H9 (cell line): Measurements from ENCODE around the gene LENG1. TPM values are rescaled to one million over a fixed set of nuclear protein-coding genes. Genes with fewer than 3 reads are reported as not detected.

ENCODE experiments used
- DNase-seq: peaks from one replicate; pipeline ENCODE4 v3.0.0-alpha.2; 2017
- H2AFZ ChIP-seq: one replicate; pipeline ENCODE4 v1.6.1; 2013; ENCODE audit warnings: mild to moderate bottlenecking, low read length, control low read depth, moderate library complexity
- H2AK5ac ChIP-seq: 2 replicates; pipeline ENCODE4 v1.6.1; 2013; ENCODE audit warnings: low read length, control low read depth, mixed read lengths; ENCODE audit not compliant: insufficient read length
- H2BK120ac ChIP-seq: one replicate; pipeline ENCODE4 v1.6.1; 2013; ENCODE audit warnings: low read depth, mild to moderate bottlenecking, low read length, control low read depth, inconsistent platforms; ENCODE audit not compliant: poor library complexity, severe bottlenecking
- H2BK12ac ChIP-seq: 2 replicates; pipeline ENCODE4 v1.6.1; 2013; ENCODE audit warnings: low read length, control low read depth, mixed read lengths, low read depth; ENCODE audit not compliant: insufficient read length
- H2BK15ac ChIP-seq: 2 replicates; pipeline ENCODE4 v1.6.1; 2013; ENCODE audit warnings: low read depth, low read length, control low read depth
- H2BK20ac ChIP-seq: one replicate; pipeline ENCODE4 v1.6.1; 2013; ENCODE audit warnings: low read depth, mild to moderate bottlenecking, low read length, control low read depth, inconsistent platforms; ENCODE audit not compliant: poor library complexity, severe bottlenecking
- H2BK5ac ChIP-seq: 2 replicates; pipeline ENCODE4 v1.6.1; 2013; ENCODE audit warnings: low read length, control low read depth, mixed read lengths; ENCODE audit not compliant: insufficient read length
- H3K14ac ChIP-seq: 2 replicates; pipeline ENCODE4 v1.6.1; 2013; ENCODE audit warnings: low read length, control low read depth; ENCODE audit not compliant: insufficient read depth
- H3K18ac ChIP-seq: 2 replicates; pipeline ENCODE4 v1.6.1; 2013; ENCODE audit warnings: low read depth, mild to moderate bottlenecking, mixed read lengths, low read length, control low read depth; ENCODE audit not compliant: insufficient read length
- H3K23ac ChIP-seq: 2 replicates; pipeline ENCODE4 v1.6.1; 2013; ENCODE audit warnings: low read length, control low read depth, mixed read lengths, low read depth; ENCODE audit not compliant: insufficient read length
- H3K23me2 ChIP-seq: 2 replicates; pipeline ENCODE4 v1.6.1; 2013; ENCODE audit warnings: low read depth, mild to moderate bottlenecking, mixed read lengths, low read length, control low read depth; ENCODE audit not compliant: insufficient read length, poor library complexity, severe bottlenecking
- H3K27ac ChIP-seq: 2 replicates; pipeline ENCODE4 v1.5.1; 2013; ENCODE audit warnings: low read length, control low read depth, mixed read lengths, low read depth; ENCODE audit not compliant: insufficient read length
- H3K27me3 ChIP-seq: 2 replicates; pipeline ENCODE4 v1.6.1; 2013; ENCODE audit warnings: low read length, control low read depth, inconsistent platforms; ENCODE audit not compliant: insufficient read depth
- H3K4ac ChIP-seq: 2 replicates; pipeline ENCODE4 v1.6.1; 2013; ENCODE audit warnings: low read depth, mild to moderate bottlenecking, control low read depth, inconsistent platforms, low read length, moderate library complexity
- H3K4me1 ChIP-seq: 2 replicates; pipeline ENCODE4 v1.6.1; 2013; ENCODE audit warnings: low read length, control low read depth, inconsistent platforms; ENCODE audit not compliant: insufficient read depth
- H3K4me2 ChIP-seq: 2 replicates; pipeline ENCODE4 v1.6.1; 2013; ENCODE audit warnings: low read length, control low read depth, mixed read lengths; ENCODE audit not compliant: insufficient read length, insufficient read depth
- H3K56ac ChIP-seq: 2 replicates; pipeline ENCODE4 v1.6.1; 2013; ENCODE audit warnings: low read depth, mild to moderate bottlenecking, mixed read lengths, low read length, control low read depth; ENCODE audit not compliant: insufficient read length
- H3K79me1 ChIP-seq: 2 replicates; pipeline ENCODE4 v1.6.1; 2013; ENCODE audit warnings: low read depth, mild to moderate bottlenecking, moderate library complexity, low read length, control low read depth, inconsistent platforms; ENCODE audit not compliant: insufficient read depth, poor library complexity, severe bottlenecking
- H3K79me2 ChIP-seq: 2 replicates; pipeline ENCODE4 v1.6.1; 2013; ENCODE audit warnings: low read length, control low read depth, inconsistent platforms; ENCODE audit not compliant: insufficient read depth
- H3K9ac ChIP-seq: 2 replicates; pipeline ENCODE4 v1.6.1; 2013; ENCODE audit warnings: low read length, control low read depth, mixed read lengths; ENCODE audit not compliant: insufficient read length; ENCODE audit errors: extremely low read depth
- H3K9me3 ChIP-seq: one replicate; pipeline ENCODE4 v1.6.1; 2013; ENCODE audit warnings: low read depth, low read length, inconsistent platforms; ENCODE audit not compliant: control insufficient read depth
- H3T11ph ChIP-seq: one replicate; pipeline ENCODE4 v1.6.1; 2013; ENCODE audit warnings: mild to moderate bottlenecking, low read length, control low read depth, inconsistent platforms
- H4K20me1 ChIP-seq: one replicate; pipeline ENCODE4 v1.6.1; 2013; ENCODE audit not compliant: control insufficient read depth, insufficient read length, insufficient read depth
- H4K5ac ChIP-seq: 2 replicates; pipeline ENCODE4 v1.6.1; 2013; ENCODE audit warnings: low read depth, mild to moderate bottlenecking, mixed read lengths, low read length, control low read depth; ENCODE audit not compliant: insufficient read length
- H4K8ac ChIP-seq: replicated peaks from 2 replicates; pipeline ENCODE4 v1.6.1; 2013; ENCODE audit warnings: low read length, control low read depth, mixed read lengths, low read depth; ENCODE audit not compliant: insufficient read length
- H4K91ac ChIP-seq: 2 replicates; pipeline ENCODE4 v1.6.1; 2013; ENCODE audit warnings: low read depth, mild to moderate bottlenecking, moderate library complexity, mixed read lengths, low read length, control low read depth; ENCODE audit not compliant: insufficient read length
- H3K27ac Mint-ChIP-seq, 3 experiments: 2 replicates in 2 of 3; 3 replicates in 1 of 3; pipeline ENCODE4 v1.8.0; 2020 to 2021; ENCODE audit warnings: mixed read lengths in 3 of 3, mild to moderate bottlenecking in 1 of 3, moderate library complexity in 1 of 3
- H3K27me3 Mint-ChIP-seq: 2 replicates; pipeline ENCODE4 v1.8.0; 2021; ENCODE audit warnings: low read depth, mild to moderate bottlenecking, moderate library complexity, mixed read lengths
- H3K36me3 Mint-ChIP-seq, 3 experiments: 2 replicates in 2 of 3; 3 replicates in 1 of 3; pipeline ENCODE4 v1.8.0; 2020 to 2021; ENCODE audit warnings: low read depth in 3 of 3, mixed read lengths in 3 of 3; ENCODE audit not compliant: insufficient read depth in 1 of 3
- H3K4me1 Mint-ChIP-seq, 2 experiments: 2 replicates each; pipeline ENCODE4 v1.8.0; 2020; ENCODE audit warnings: mixed read lengths in 2 of 2
- H3K4me3 Mint-ChIP-seq, 2 experiments: 2 replicates in 1 of 2; 3 replicates in 1 of 2; pipeline ENCODE4 v1.8.0; 2020 to 2021; ENCODE audit warnings: mild to moderate bottlenecking in 2 of 2, mixed read lengths in 2 of 2, moderate library complexity in 1 of 2
- H3K9me3 Mint-ChIP-seq, 2 experiments: 2 replicates in 1 of 2; 3 replicates in 1 of 2; pipeline ENCODE4 v1.8.0; 2020; ENCODE audit warnings: mild to moderate bottlenecking in 2 of 2, mixed read lengths in 2 of 2, moderate library complexity in 1 of 2
- WGBS: extraction: QIAGEN DNeasy Blood & Tissue Kit; methylation state at CpG from one replicate; pipeline ENCODE4 v1.1.7; 2013; ENCODE audit warnings: missing lambda C conversion rate, low lambda C conversion rate, mixed read lengths; ENCODE audit not compliant: insufficient read length; ENCODE audit errors: extremely low coverage; 5-methylcytosine and 5-hydroxymethylcytosine counted together
- total RNA-seq: library from RNA; stranded (reverse); gene quantifications from 2 replicates; pipeline ENCODE4 v1.2.1, GENCODE V29; 2021
- TF ChIP-seq, protein P1 (sequence below): fragments of 200-600 bp; sonication (generic); conservative IDR thresholded peaks from 3 replicates; pipeline ENCODE4 v1.8.0; 2021; ENCODE audit warnings: antibody characterized with exemption, mild to moderate bottlenecking

The LENG1 gene
- total RNA-seq, 1 experiment from 2014 or later = 7.1 TPM

GRCh38 chr19:54124393-54124792 is 35.1 kb downstream of the LENG1 start:
- Histone ChIP-seq H3K4me2 (no peak overlapping the region), H3K27ac (no peak overlapping the region), H2BK20ac (no peak overlapping the region), H3K27me3 (no peaks in the 10 kb centered on the region), H3K4me1 (no peaks in the 10 kb centered on the region), H3K56ac (no peak overlapping the region), H3K79me1 (no peaks in the 10 kb centered on the region), H2BK5ac (no peak overlapping the region), H3K14ac (no peak overlapping the region), H3K4ac (no peak overlapping the region), H4K20me1 (no peaks in the 10 kb centered on the region), H3T11ph (no peak overlapping the region), H2AK5ac (no peak overlapping the region), H3K23me2 (no peaks in the 10 kb centered on the region), H3K79me2 (no peaks in the 10 kb centered on the region; the same call in 1 of the 2 replicates), H3K9me3 (no peaks in the 10 kb centered on the region), H3K23ac (no peak overlapping the region), H2AFZ (no peak overlapping the region), H2BK12ac (no peak overlapping the region), H2BK120ac (no peak overlapping the region), H3K18ac (no peak overlapping the region), H4K8ac (no peak overlapping the region), H3K9ac (no peak overlapping the region), H2BK15ac (no peak overlapping the region), H4K5ac (no peak overlapping the region), H4K91ac (no peak overlapping the region)
- no peak for DNase-seq
- no peaks in the 10 kb centered on the region for H3K27me3 Mint-ChIP-seq
- no peak overlapping the region for H3K4me3 Mint-ChIP-seq
- H3K4me1 Mint-ChIP-seq = no peaks in the 10 kb centered on the region
- WGBS = no CpG with 5 or more reads among the region's 19 CpGs
- peaks cover 41 to 81% (median 80%) of the 10 kb centered on the region in 3 experiments for H3K36me3 Mint-ChIP-seq
- no peak overlapping the region for H3K27ac Mint-ChIP-seq
- H3K9me3 Mint-ChIP-seq = no peaks in the 10 kb centered on the region
- TF ChIP-seq, protein P1, sequence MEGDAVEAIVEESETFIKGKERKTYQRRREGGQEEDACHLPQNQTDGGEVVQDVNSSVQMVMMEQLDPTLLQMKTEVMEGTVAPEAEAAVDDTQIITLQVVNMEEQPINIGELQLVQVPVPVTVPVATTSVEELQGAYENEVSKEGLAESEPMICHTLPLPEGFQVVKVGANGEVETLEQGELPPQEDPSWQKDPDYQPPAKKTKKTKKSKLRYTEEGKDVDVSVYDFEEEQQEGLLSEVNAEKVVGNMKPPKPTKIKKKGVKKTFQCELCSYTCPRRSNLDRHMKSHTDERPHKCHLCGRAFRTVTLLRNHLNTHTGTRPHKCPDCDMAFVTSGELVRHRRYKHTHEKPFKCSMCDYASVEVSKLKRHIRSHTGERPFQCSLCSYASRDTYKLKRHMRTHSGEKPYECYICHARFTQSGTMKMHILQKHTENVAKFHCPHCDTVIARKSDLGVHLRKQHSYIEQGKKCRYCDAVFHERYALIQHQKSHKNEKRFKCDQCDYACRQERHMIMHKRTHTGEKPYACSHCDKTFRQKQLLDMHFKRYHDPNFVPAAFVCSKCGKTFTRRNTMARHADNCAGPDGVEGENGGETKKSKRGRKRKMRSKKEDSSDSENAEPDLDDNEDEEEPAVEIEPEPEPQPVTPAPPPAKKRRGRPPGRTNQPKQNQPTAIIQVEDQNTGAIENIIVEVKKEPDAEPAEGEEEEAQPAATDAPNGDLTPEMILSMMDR = no peak
